Upper lobe of left lung (tissue), 6 donors: ENCODE data around the gene REX1BD. TPM values are rescaled to one million over a fixed set of nuclear protein-coding genes. Genes with fewer than 3 reads are reported as not detected.
A peak's percentile ranks its signal among the peaks of the same experiment; 100 is the strongest.

Experiments
- ATAC-seq, 2 donors: fragments of 200-7000 bp; cut with Tn5 transposase; one replicate each; pipeline ENCODE4 v1.9.1; 2022; ENCODE audit warnings: mild to moderate bottlenecking in 2 of 2, moderate library complexity in 2 of 2; ENCODE audit not compliant: low FRiP score in 2 of 2
- DNase-seq, 2 donors: peaks; one replicate each; pipeline ENCODE4 v3.0.0-alpha.2; 2019 to 2020
- H3K27ac ChIP-seq, 4 donors: fragments of 200-600 bp; sonication (generic); one replicate each; pipeline ENCODE4 v1.5.1; 2016 to 2019
- H3K27me3 ChIP-seq, 4 donors: fragments of 200-600 bp; sonication (generic); one replicate each; pipeline ENCODE4 v1.5.1; 2017 to 2019
- H3K36me3 ChIP-seq, 4 donors: fragments of 200-600 bp; sonication (generic); one replicate each; pipeline ENCODE4 v1.5.1; 2016 to 2019
- H3K4me1 ChIP-seq, 4 donors: fragments of 200-600 bp; sonication (generic); one replicate each; pipeline ENCODE4 v1.5.1; 2018 to 2019
- H3K4me3 ChIP-seq, 4 donors: fragments of 200-600 bp; sonication (generic); one replicate each; pipeline ENCODE4 v1.5.1; 2017 to 2019; ENCODE audit warnings: mild to moderate bottlenecking in 2 of 4, moderate library complexity in 1 of 4
- H3K9me3 ChIP-seq, 4 donors: fragments of 200-600 bp; sonication (generic); one replicate each; pipeline ENCODE4 v1.5.1; 2018 to 2019
- CTCF ChIP-seq, 6 experiments: fragments of 450-650 bp in 4 of 6; fragments of 200-600 bp in 2 of 6; sonication (generic) in 2 of 6; IDR thresholded peaks; one replicate each; pipeline ENCODE4 v1.5.1; 2016 to 2019; ENCODE audit warnings: antibody characterized with exemption in 6 of 6
- EP300 ChIP-seq, 4 donors: sonication (generic); formaldehyde crosslinking; IDR thresholded peaks; one replicate each; pipeline ENCODE4 v1.5.1; 2017; ENCODE audit warnings: antibody characterized with exemption in 4 of 4, control low read depth in 2 of 4
- POLR2A ChIP-seq, 4 donors: fragments of 450-650 bp; IDR thresholded peaks; one replicate each; pipeline ENCODE4 v1.5.1; 2016 to 2017; ENCODE audit warnings: antibody characterized with exemption in 4 of 4, mild to moderate bottlenecking in 2 of 4
- POLR2AphosphoS5 ChIP-seq, 2 donors: sonication (generic); formaldehyde crosslinking; IDR thresholded peaks; one replicate each; pipeline ENCODE4 v1.5.1; 2017; ENCODE audit warnings: antibody characterized with exemption in 2 of 2
- WGBS, 2 donors: methylation state at CpG; one replicate each; pipeline ENCODE4 v1.1.5; 2017 to 2018; 5-methylcytosine and 5-hydroxymethylcytosine counted together
- total RNA-seq, 6 donors: library from RNA; depleted of rRNA in 4 of 6; stranded (reverse); fragments of >200 nt in 4 of 6; gene quantifications; one replicate each; pipeline versions ENCODE4 v1.1.0 to v1.2.1, GENCODE V29; 2016 to 2021
- donor health status: DM: no; HTN: no; CAD: no; lungs with moderate emphysema.
- donor health status: DM: no; HTN: yes; CAD: no; lungs with severe emphysema.

Gene REX1BD
- total RNA-seq, 6 donors from 2014 or later, result 83.6 to 114 (median 91.6) TPM

- TF ChIP-seq POLR2A (IDR thresholded peaks at IDR 0.05), result no peak
- no peak for TF ChIP-seq EP300 (IDR thresholded peaks at IDR 0.05)
- DNase-seq (no peak), ATAC-seq (no peak)
- H3K27ac ChIP-seq, result peak overlapping the region; percentile 90 to 97 (median 94)
- H3K36me3 ChIP-seq, result peaks cover 7 to 43% (median 20%) of the 10 kb centered on the region in 4 donors
- WGBS, 2 donors, result 18 to 24% methylated on average over 10 to 11 of the region's 11 CpGs
- no peaks in the 10 kb centered on the region for H3K9me3 ChIP-seq
- peak overlapping the region; percentile 83 to 96 (median 91) for H3K4me3 ChIP-seq
- H3K4me1 ChIP-seq, result peaks cover 13 to 28% (median 17%) of the 10 kb centered on the region in 4 donors
- H3K27me3 ChIP-seq, result no peaks in the 10 kb centered on the region
These were observed 46.3 kb upstream of the REX1BD start for GRCh38 chr19:18541992-18542940.

GRCh38 chr19:18542941-18543813, 45.4 kb upstream of the REX1BD start, which contains the start of gene FKBP8:
Gene FKBP8 (minus strand): TSS chr19:18543573. CDS start chr19:18541970, 1,603 bp downstream.
- H3K4me3 ChIP-seq, result peak within 1 kb of the TSS; percentile 83 to 96 (median 91)
- DNase-seq (peak; percentile 94 to 99), ATAC-seq (peak; percentile 95 to 99)
- peak within 1 kb of the TSS; percentile 90 to 97 (median 94) for H3K27ac ChIP-seq
- peak; percentile 8 to 55 for TF ChIP-seq POLR2AphosphoS5 (IDR thresholded peaks at IDR 0.05)
- peak in 1 of 4 donors; percentile 7 for TF ChIP-seq POLR2A (IDR thresholded peaks at IDR 0.05)
- TF ChIP-seq EP300 (IDR thresholded peaks at IDR 0.05), result no peak
- no peak for TF ChIP-seq CTCF (IDR thresholded peaks at IDR 0.05)
- no peaks in the 10 kb centered on the region for H3K27me3 ChIP-seq
- 6% methylated on average over 3 of the region's 86 CpGs; no CpG with 5 or more reads in 1 of the 2 donors for WGBS, 2 donors
- H3K36me3 ChIP-seq, result peaks cover 7 to 34% (median 13%) of the 10 kb centered on the region in 4 donors
- peaks cover 13 to 28% (median 17%) of the 10 kb centered on the region in 4 donors for H3K4me1 ChIP-seq
- H3K9me3 ChIP-seq, result no peaks in the 10 kb centered on the region

GRCh38 chr19:18543814-18544475, 44.7 kb upstream of the REX1BD start:
- peak overlapping the region; percentile 90 to 97 (median 94) for H3K27ac ChIP-seq
- 8 to 16% methylated on average over 4 to 9 of the region's 12 CpGs for WGBS, 2 donors
- no peak for TF ChIP-seq EP300 (IDR thresholded peaks at IDR 0.05)
- TF ChIP-seq POLR2A (IDR thresholded peaks at IDR 0.05), result peak in 1 of 4 donors; percentile 44
- TF ChIP-seq POLR2AphosphoS5 (IDR thresholded peaks at IDR 0.05), result peak; percentile 7 to 32
- peak in 1 of 6 experiments; percentile 5 for TF ChIP-seq CTCF (IDR thresholded peaks at IDR 0.05)
- no peaks in the 10 kb centered on the region for H3K27me3 ChIP-seq
- DNase-seq, result peak in 1 of 2 donors; percentile 82
- peaks cover 13 to 28% (median 17%) of the 10 kb centered on the region in 4 donors for H3K4me1 ChIP-seq
- no peaks in the 10 kb centered on the region for H3K9me3 ChIP-seq
- peak; percentile 80 to 83 for ATAC-seq
- H3K36me3 ChIP-seq, result peaks cover 7 to 28% (median 11%) of the 10 kb centered on the region in 4 donors
- H3K4me3 ChIP-seq, result peak overlapping the region in 3 of 4 donors; percentile 83 to 96 (median 94)

GRCh38 chr19:18551631-18552030, 37.0 kb upstream of the REX1BD start:
- no peak for DNase-seq
- ATAC-seq, result no peak
- WGBS, 2 donors, result 59 to 62% methylated on average over 6 of the region's 6 CpGs
- no peaks in the 10 kb centered on the region for H3K36me3 ChIP-seq
- no peak overlapping the region for H3K27ac ChIP-seq
- TF ChIP-seq EP300 (IDR thresholded peaks at IDR 0.05) (no peak), POLR2A (IDR thresholded peaks at IDR 0.05) (no peak), POLR2AphosphoS5 (IDR thresholded peaks at IDR 0.05) (no peak), CTCF (IDR thresholded peaks at IDR 0.05) (no peak)
- no peaks in the 10 kb centered on the region for H3K9me3 ChIP-seq
- no peak overlapping the region for H3K4me3 ChIP-seq
- no peaks in the 10 kb centered on the region for H3K4me1 ChIP-seq
- no peaks in the 10 kb centered on the region for H3K27me3 ChIP-seq
